Peyer's patch (tissue), 4 donors: ENCODE results near the gene TPM2. TPM values are rescaled to one million over a fixed set of nuclear protein-coding genes. Genes with fewer than 3 reads are reported as not detected.

Source experiments
- DNase-seq, 3 donors: peaks; one replicate each; pipeline ENCODE4 v3.0.0-alpha.2; 2017 to 2019
- H3K27ac ChIP-seq, 4 donors: fragments of 200-600 bp; sonication (generic); one replicate each; pipeline ENCODE4 v1.5.1; 2016 to 2019
- H3K27me3 ChIP-seq, 2 donors: fragments of 200-600 bp; sonication (generic); one replicate each; pipeline ENCODE4 v1.5.1; 2019
- H3K36me3 ChIP-seq, 3 donors: fragments of 200-600 bp; sonication (generic); one replicate each; pipeline ENCODE4 v1.5.1; 2016 to 2019
- H3K4me1 ChIP-seq, 4 donors: fragments of 200-600 bp; sonication (generic); one replicate each; pipeline ENCODE4 v1.5.1; 2016 to 2019
- H3K4me3 ChIP-seq, 4 donors: fragments of 200-600 bp; sonication (generic); 1 replicate in 3 of 4; 2 replicates in 1 of 4; pipeline ENCODE4 v1.5.1; 2016 to 2019; ENCODE audit warnings: mild to moderate bottlenecking in 1 of 4
- H3K9me3 ChIP-seq, 4 donors: fragments of 200-600 bp; sonication (generic); one replicate each; pipeline ENCODE4 v1.5.1; 2016 to 2019; ENCODE audit warnings: mild to moderate bottlenecking in 1 of 4
- CTCF ChIP-seq, 6 experiments: fragments of 450-650 bp in 4 of 6; fragments of 200-600 bp in 2 of 6; sonication (generic) in 1 of 6; IDR thresholded peaks; one replicate each; pipeline ENCODE4 v1.5.1; 2017 to 2019; ENCODE audit warnings: antibody characterized with exemption in 6 of 6, mild to moderate bottlenecking in 3 of 6, moderate library complexity in 1 of 6
- POLR2A ChIP-seq, 2 donors: fragments of 450-650 bp; IDR thresholded peaks; one replicate each; pipeline ENCODE4 v1.5.1; 2017; ENCODE audit warnings: antibody characterized with exemption in 2 of 2, mild to moderate bottlenecking in 2 of 2, moderate library complexity in 2 of 2
- total RNA-seq, 4 donors: library from RNA; depleted of rRNA; stranded (reverse); fragments of >200 nt; gene quantifications; one replicate each; pipeline ENCODE4 v1.1.0, GENCODE V29; 2016

TPM2 gene
- total RNA-seq, 4 donors from 2014 or later: 41.2 to 436 (median 122) TPM

- H3K4me3 ChIP-seq: no peak within 1 kb of the TSS
- H3K9me3 ChIP-seq: no peaks in the 10 kb centered on the region
- H3K4me1 ChIP-seq: peaks cover 0 to 26% (median 7%) of the 10 kb centered on the region in 4 donors
Observed at GRCh38 chr9:35673132-35674024, 16.3 kb downstream of the TPM2 start, which contains the start of gene CA9. Gene CA9 (plus strand): TSS chr9:35673928. CDS start chr9:35673960, 32 bp downstream.

GRCh38 chr9:35669331-35670145 lies 20.2 kb downstream of the TPM2 start:
- TF ChIP-seq POLR2A (IDR thresholded peaks at IDR 0.05) (no peak), CTCF (IDR thresholded peaks at IDR 0.05) (no peak)
- Histone ChIP-seq H3K9me3 (no peaks in the 10 kb centered on the region), H3K36me3 (no peaks in the 10 kb centered on the region), H3K4me3 (no peak overlapping the region), H3K27ac (peak overlapping the region in 3 of 4 donors; percentile 19 to 78 (median 64)), H3K4me1 (peaks cover 0 to 18% (median 5%) of the 10 kb centered on the region in 4 donors), H3K27me3 (no peaks in the 10 kb centered on the region)
- peak in 2 of 3 donors; percentile 81 to 89 for DNase-seq

More at GRCh38 chr9:35673132-35674024, 16.3 kb downstream of the TPM2 start, which contains the start of gene CA9:
- no peak for TF ChIP-seq CTCF (IDR thresholded peaks at IDR 0.05)
- TF ChIP-seq POLR2A (IDR thresholded peaks at IDR 0.05): no peak
- Histone ChIP-seq H3K36me3 (no peaks in the 10 kb centered on the region), H3K27me3 (no peaks in the 10 kb centered on the region), H3K27ac (peak within 1 kb of the TSS in 1 of 4 donors; percentile 56)
- peak in 2 of 3 donors; percentile 58 to 70 for DNase-seq

GRCh38 chr9:35667939-35668338 lies 21.8 kb downstream of the TPM2 start:
- peaks cover 0 to 14% (median 5%) of the 10 kb centered on the region in 4 donors for H3K4me1 ChIP-seq
- no peaks in the 10 kb centered on the region for H3K27me3 ChIP-seq
- DNase-seq: no peak
- TF ChIP-seq POLR2A (IDR thresholded peaks at IDR 0.05): no peak
- no peak for TF ChIP-seq CTCF (IDR thresholded peaks at IDR 0.05)
- H3K4me3 ChIP-seq: no peak overlapping the region
- H3K27ac ChIP-seq: no peak overlapping the region
- H3K36me3 ChIP-seq: no peaks in the 10 kb centered on the region
- H3K9me3 ChIP-seq: no peaks in the 10 kb centered on the region

- peaks cover 0 to 23% (median 5%) of the 10 kb centered on the region in 4 donors for H3K4me1 ChIP-seq
- no peak overlapping the region for H3K27ac ChIP-seq
- TF ChIP-seq POLR2A (IDR thresholded peaks at IDR 0.05) (no peak), CTCF (IDR thresholded peaks at IDR 0.05) (no peak)
Observed at GRCh38 chr9:35666549-35666948, 23.2 kb downstream of the TPM2 start.

GRCh38 chr9:35666045-35666444 lies 23.7 kb downstream of the TPM2 start:
- Histone ChIP-seq H3K36me3 (no peaks in the 10 kb centered on the region), H3K4me1 (peaks cover 0 to 29% (median 5%) of the 10 kb centered on the region in 4 donors), H3K27ac (no peak overlapping the region), H3K4me3 (no peak overlapping the region), H3K27me3 (no peaks in the 10 kb centered on the region), H3K9me3 (no peaks in the 10 kb centered on the region)
- DNase-seq: no peak
- TF ChIP-seq POLR2A (IDR thresholded peaks at IDR 0.05) (no peak), CTCF (IDR thresholded peaks at IDR 0.05) (no peak)

More at GRCh38 chr9:35666549-35666948, 23.2 kb downstream of the TPM2 start:
- no peak for DNase-seq
- no peak overlapping the region for H3K4me3 ChIP-seq
- H3K27me3 ChIP-seq: no peaks in the 10 kb centered on the region
- no peaks in the 10 kb centered on the region for H3K36me3 ChIP-seq
- no peaks in the 10 kb centered on the region for H3K9me3 ChIP-seq
